ENCODE results near the gene FHIT. TPM values are rescaled to one million over a fixed set of nuclear protein-coding genes. Genes with fewer than 3 reads are reported as not detected.

The FHIT gene
- total and polyA plus RNA-seq, 4 donors = 2.1 to 14.7 (median 6.6) TPM

GRCh38 chr3:60867200-60867599 lies 384.1 kb downstream of the FHIT start:
- Histone ChIP-seq H3K9ac (ENCODE audit: low read depth in 1 of 2, low read length in 2 of 2) (no peak overlapping the region), H3K4me1 (ENCODE audit: control insufficient read depth in 4 of 4, insufficient read depth in 4 of 4, low read length in 3 of 4) (no peaks in the 10 kb centered on the region), H3K27me3 (ENCODE audit: control insufficient read depth in 4 of 4, insufficient read depth in 4 of 4, low read length in 3 of 4) (no peaks in the 10 kb centered on the region), H3K4me3 (ENCODE audit: low read depth in 1 of 3, low read length in 3 of 3) (no peak overlapping the region), H3K36me3 (ENCODE audit: control insufficient read depth in 4 of 4, insufficient read depth in 3 of 4, low read depth in 1 of 4, low read length in 3 of 4) (no peaks in the 10 kb centered on the region), H3K27ac (ENCODE audit: low read depth in 1 of 2, low read length in 2 of 2) (no peak overlapping the region), H3K9me3 (ENCODE audit: control insufficient read depth in 4 of 4, low read length in 3 of 4) (peaks cover 0 to 3% (median 0%) of the 10 kb centered on the region in 4 donors)
- TF ChIP-seq NR2F2 (IDR thresholded peaks at IDR 0.05) (no peak), ATF3 (IDR thresholded peaks at IDR 0.05) (no peak), GABPA (IDR thresholded peaks at IDR 0.05 in 1 of 2, conservative IDR thresholded peaks at IDR 0.05 in 1 of 2) (no peak), FOXA2 (IDR thresholded peaks at IDR 0.05) (no peak), REST (IDR thresholded peaks at IDR 0.05) (no peak), TAF1 (conservative IDR thresholded peaks at IDR 0.05) (no peak), MAX (IDR thresholded peaks at IDR 0.05) (no peak), RAD21 (IDR thresholded peaks at IDR 0.05) (no peak), SP1 (IDR thresholded peaks at IDR 0.05) (no peak), CTCF (IDR thresholded peaks at IDR 0.05; ENCODE audit: low read depth, low read length, missing input control) (no peak), ZBTB33 (IDR thresholded peaks at IDR 0.05) (no peak), YY1 (IDR thresholded peaks at IDR 0.05) (no peak), FOXA1 (IDR thresholded peaks at IDR 0.05) (no peak), EGR1 (IDR thresholded peaks at IDR 0.05; ENCODE audit: low read depth in 2 of 2) (no peak), HNF4A (conservative IDR thresholded peaks at IDR 0.05) (no peak), HNF4G (IDR thresholded peaks at IDR 0.05) (no peak), RXRA (IDR thresholded peaks at IDR 0.05) (no peak), JUND (IDR thresholded peaks at IDR 0.05) (no peak)
- no peak for DNase-seq (ENCODE audit: low spot score)

Measured in liver (tissue), 9 donors.